HG03039 (cell line): ENCODE data around the gene DNAH12.
"Not testable (repeated sequence)": the region's sequence is repeated elsewhere in the genome, so short reads cannot be mapped to it uniquely, and the experiment has no call there.

ENCODE experiments used
- ATAC-seq: cut with Tn5 transposase; IDR thresholded peaks from one replicate; pipeline ENCODE4 v1.9.1; 2021; ENCODE audit warnings: mild to moderate bottlenecking, moderate library complexity; ENCODE audit not compliant: unreplicated experiment

DNAH12 gene

DNA sequence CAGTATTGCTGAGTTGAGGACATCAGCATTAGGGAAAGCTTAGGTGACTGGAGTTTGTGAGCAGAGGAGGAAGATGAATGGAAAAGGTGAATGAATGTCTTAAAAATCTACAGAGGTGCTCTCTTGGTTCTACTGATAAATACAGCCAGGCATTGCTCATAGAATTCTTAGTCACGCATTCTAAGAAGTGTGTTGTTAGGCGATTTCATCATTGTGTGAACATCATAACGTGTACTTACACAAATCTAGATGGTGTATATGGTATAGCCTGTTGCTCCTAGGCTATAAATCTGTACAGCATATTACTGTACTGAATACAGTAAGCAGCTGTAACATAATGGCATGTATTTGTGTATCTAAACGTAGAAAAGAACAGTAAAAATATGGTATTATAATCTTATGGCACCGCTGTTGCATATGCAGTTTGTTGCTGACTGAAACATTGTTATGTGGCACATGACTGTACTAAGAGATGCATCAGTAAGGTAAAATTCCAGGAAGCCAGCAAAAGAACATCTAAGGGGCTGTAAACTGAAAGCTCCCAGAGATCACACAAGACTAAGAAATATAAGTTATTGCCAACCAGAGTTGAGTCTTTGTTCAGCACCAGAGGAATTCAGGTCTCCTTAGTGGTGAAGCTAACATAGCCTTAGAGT, 208.7 kb downstream of the DNAH12 start:
- ATAC-seq, result no peak

DNA sequence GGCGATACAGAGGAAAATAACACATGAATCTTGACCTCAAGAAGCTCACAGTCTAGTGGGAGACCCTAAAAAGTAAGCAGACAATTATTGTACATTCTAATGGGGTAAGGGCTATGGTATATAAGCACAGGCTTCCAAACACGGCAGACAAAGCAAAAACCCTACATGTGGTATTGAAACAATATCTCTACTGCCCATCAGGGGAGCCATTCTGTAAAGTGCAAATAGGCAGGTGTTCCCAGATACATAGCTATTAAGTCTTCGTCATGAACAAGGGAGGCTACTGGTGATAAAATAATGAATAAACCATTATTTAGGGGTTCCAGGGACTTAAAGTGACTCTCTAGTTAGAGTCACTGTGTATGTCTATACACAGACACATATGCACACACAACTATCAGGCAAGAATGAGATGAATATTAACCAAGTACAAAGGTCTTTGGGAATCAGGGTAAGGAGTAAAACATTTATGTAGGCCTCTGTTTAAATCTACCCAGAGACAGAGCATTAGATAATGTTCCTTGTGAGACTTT, 213.0 kb downstream of the DNAH12 start:
- ATAC-seq, result no peak

GRCh38 chr3:57326498-57326897, 217.6 kb downstream of the DNAH12 start:
- not testable (repeated sequence) for ATAC-seq

- no peak for ATAC-seq
These were observed 229.9 kb downstream of the DNAH12 start for GRCh38 chr3:57314204-57314603.

DNA sequence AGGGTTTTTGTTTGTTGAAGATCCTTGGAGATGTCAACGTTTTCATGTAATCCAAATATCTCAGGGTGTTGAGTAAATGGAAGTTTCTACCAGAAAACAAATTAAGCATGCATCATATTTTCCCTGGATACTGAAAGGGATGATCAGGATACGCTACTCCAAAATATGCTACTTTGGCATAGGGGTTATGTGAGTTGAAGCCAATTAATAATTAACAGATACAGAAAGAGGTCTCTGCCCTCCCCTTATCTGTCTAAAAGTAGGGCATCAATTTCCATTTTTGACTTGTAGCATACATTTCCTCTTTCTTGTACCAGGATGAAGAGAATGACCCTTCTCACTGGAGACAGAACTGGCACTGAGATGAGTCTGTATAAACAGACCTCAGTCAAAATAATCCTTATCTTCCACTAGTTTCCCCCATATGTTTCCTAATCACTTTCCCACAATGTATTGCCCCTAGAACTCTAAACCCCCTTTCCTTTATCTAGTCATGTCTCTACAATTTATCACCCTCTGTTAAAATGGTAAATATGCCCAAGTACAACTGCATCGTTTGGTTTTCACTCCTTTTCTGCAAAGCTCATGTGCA, 234.3 kb downstream of the DNAH12 start:
- ATAC-seq, result no peak

DNA sequence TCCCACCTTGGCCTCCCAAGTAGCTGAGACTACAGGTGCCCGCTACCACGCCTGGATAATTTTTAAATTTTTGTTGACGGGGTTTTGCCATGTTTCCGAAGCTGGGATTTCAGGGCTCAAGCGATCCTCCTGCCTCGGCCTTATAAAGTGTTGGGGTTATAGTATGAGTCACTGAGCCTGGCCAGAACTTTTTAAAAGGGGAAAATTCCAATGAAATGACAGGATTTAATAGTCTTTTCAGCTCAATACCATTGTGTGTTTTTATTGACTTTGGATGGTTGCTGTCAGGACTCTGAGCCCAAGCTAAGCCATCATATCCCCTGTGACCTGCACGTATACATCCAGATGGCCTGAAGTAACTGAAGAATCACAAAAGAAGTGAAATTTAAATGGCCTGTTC, 240.6 kb downstream of the DNAH12 start:
- ATAC-seq, result not testable (repeated sequence)

- ATAC-seq, result no peak
These were observed 246.1 kb downstream of the DNAH12 start for GRCh38 chr3:57298041-57298440.

GRCh38 chr3:57292897-57293526, 251.1 kb downstream of the DNAH12 start:
- no peak for ATAC-seq

GRCh38 chr3:57292159-57292896, 251.8 kb downstream of the DNAH12 start, which contains the start of gene ASB14:
ASB14 (minus strand) TSS chr3:57292685; CDS start chr3:57292033, 652 bp downstream.
- no peak for ATAC-seq

- no peak for ATAC-seq
These were observed 255.7 kb downstream of the DNAH12 start for GRCh38 chr3:57288403-57288802.

GRCh38 chr3:57287205-57287604, 256.9 kb downstream of the DNAH12 start:
- no peak for ATAC-seq

- no peak for ATAC-seq
These were observed 260.8 kb downstream of the DNAH12 start for GRCh38 chr3:57283334-57283733.

DNA sequence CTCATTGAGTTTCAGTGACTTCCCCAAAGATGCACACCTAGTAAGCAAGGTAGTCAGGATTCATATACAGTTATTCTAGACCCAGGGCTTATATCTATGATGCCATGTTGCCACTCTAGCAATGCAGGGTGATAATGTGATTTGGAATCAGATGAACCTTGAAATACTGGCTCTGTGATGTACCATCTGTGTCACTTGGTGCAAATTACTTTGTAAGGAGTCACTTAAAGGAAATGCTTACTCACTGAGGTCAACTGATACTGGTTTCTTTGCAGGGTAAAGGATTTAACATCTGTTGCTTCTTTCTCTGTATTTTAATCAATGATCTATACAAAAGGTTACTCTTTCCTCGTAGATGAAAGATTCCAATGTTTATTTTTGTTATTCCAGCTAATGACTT, 262.4 kb downstream of the DNAH12 start:
- ATAC-seq, result no peak

GRCh38 chr3:57279685-57280084, 264.5 kb downstream of the DNAH12 start:
- ATAC-seq, result no peak

GRCh38 chr3:57278237-57278636, 265.9 kb downstream of the DNAH12 start:
- ATAC-seq, result no peak

DNA sequence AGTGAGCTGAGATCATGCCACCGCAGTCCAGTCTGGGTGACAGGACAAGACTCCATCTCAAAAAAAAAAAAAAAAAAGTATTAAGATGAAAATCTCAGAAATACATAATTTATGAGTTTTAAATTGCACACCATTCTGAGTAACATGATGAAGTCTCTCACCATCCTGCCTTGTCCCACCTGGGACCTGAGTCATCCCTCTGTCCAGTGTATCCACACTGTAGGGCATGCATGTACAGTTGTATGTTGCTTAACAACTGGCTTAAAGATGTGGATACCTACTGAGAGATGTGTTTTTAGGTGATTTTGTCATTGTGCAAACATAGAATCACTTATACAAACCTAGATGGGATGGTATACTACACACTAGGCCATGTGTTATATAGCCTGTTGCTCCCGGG, 268.8 kb downstream of the DNAH12 start:
- no peak for ATAC-seq

- ATAC-seq, result no peak
These were observed 269.3 kb downstream of the DNAH12 start for GRCh38 chr3:57274845-57275244.

DNA sequence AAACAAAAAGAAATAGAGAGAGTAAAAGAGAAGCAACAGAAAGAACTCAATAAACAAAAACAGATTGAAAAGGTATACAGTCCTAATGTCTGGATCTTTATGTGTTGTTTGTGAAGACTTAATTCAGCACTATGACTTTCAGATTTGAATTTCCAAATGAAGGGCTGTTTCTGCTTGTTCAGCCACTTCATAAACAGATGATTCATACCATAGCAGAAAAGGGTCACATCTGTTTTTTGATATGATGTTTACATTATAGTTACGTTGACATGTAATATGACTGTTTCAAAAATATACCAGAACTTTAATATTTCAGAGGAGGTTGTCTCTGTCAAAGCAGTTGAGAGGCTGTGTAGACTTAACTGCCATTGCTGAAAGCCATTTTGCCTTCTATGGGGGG, 275.7 kb downstream of the DNAH12 start:
- ATAC-seq, result no peak

- ATAC-seq, result no peak
These were observed 282.2 kb downstream of the DNAH12 start for GRCh38 chr3:57261929-57262328.

GRCh38 chr3:57261119-57261518, 283.0 kb downstream of the DNAH12 start:
- no peak for ATAC-seq

DNA sequence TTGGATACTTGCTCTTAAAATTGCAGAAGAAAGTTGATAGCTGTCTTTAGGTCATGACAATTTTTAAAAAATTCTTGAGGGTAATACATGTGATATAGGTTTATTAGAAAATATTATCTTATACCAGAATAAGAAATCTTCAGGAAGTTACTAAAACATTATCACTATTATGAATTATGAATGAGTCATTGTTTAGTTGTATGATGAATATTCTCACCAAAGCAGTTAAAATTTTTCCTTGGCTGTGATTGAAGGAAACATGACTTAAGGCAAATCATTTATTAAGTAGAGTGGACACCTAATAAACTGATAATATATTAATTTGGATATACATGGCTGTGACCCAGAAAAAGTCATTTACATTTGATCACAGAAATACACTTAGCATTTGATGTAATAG, 286.5 kb downstream of the DNAH12 start:
- ATAC-seq, result no peak
